ENCODE data around the gene TLL2. TPM values are rescaled to one million over a fixed set of nuclear protein-coding genes. Genes with fewer than 3 reads are reported as not detected.

The TLL2 gene
- total RNA-seq, 1 experiment from 2014 or later = 9.1 TPM

DNA sequence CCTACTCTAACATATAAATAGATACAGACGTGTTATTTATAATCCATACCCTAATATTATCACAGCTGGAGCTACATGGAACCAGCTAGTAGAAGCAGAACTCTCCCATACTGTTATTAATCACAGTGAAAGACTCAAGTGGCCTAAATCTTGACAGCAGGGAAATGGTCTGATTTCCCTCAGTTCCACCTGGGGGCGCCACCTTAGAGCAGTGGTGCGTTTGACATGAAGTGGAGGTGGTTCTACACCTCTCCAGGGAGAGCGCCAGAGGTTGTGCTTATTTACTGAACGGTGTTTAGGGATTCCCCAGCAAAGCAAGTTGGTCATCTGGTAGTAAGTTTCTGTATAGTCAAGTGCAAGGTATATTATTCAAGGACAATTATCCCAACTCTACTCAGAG, 191.9 kb downstream of the TLL2 start:
- H3K4me1 Mint-ChIP-seq = peaks cover 20% of the 10 kb centered on the region
- no peak overlapping the region for H3K4me3 Mint-ChIP-seq
- H3K27me3 Mint-ChIP-seq (ENCODE audit: low read depth) = no peaks in the 10 kb centered on the region
- DNase-seq (ENCODE audit: low spot score) (peak; percentile 63), ATAC-seq (peak; percentile 93)
- no peaks in the 10 kb centered on the region for H3K36me3 Mint-ChIP-seq
- TF ChIP-seq, protein P1, sequence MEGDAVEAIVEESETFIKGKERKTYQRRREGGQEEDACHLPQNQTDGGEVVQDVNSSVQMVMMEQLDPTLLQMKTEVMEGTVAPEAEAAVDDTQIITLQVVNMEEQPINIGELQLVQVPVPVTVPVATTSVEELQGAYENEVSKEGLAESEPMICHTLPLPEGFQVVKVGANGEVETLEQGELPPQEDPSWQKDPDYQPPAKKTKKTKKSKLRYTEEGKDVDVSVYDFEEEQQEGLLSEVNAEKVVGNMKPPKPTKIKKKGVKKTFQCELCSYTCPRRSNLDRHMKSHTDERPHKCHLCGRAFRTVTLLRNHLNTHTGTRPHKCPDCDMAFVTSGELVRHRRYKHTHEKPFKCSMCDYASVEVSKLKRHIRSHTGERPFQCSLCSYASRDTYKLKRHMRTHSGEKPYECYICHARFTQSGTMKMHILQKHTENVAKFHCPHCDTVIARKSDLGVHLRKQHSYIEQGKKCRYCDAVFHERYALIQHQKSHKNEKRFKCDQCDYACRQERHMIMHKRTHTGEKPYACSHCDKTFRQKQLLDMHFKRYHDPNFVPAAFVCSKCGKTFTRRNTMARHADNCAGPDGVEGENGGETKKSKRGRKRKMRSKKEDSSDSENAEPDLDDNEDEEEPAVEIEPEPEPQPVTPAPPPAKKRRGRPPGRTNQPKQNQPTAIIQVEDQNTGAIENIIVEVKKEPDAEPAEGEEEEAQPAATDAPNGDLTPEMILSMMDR (IDR thresholded peaks at IDR 0.05) = peak; percentile 39; the same call in 1 of the 2 replicates
- TF ChIP-seq, protein P2, sequence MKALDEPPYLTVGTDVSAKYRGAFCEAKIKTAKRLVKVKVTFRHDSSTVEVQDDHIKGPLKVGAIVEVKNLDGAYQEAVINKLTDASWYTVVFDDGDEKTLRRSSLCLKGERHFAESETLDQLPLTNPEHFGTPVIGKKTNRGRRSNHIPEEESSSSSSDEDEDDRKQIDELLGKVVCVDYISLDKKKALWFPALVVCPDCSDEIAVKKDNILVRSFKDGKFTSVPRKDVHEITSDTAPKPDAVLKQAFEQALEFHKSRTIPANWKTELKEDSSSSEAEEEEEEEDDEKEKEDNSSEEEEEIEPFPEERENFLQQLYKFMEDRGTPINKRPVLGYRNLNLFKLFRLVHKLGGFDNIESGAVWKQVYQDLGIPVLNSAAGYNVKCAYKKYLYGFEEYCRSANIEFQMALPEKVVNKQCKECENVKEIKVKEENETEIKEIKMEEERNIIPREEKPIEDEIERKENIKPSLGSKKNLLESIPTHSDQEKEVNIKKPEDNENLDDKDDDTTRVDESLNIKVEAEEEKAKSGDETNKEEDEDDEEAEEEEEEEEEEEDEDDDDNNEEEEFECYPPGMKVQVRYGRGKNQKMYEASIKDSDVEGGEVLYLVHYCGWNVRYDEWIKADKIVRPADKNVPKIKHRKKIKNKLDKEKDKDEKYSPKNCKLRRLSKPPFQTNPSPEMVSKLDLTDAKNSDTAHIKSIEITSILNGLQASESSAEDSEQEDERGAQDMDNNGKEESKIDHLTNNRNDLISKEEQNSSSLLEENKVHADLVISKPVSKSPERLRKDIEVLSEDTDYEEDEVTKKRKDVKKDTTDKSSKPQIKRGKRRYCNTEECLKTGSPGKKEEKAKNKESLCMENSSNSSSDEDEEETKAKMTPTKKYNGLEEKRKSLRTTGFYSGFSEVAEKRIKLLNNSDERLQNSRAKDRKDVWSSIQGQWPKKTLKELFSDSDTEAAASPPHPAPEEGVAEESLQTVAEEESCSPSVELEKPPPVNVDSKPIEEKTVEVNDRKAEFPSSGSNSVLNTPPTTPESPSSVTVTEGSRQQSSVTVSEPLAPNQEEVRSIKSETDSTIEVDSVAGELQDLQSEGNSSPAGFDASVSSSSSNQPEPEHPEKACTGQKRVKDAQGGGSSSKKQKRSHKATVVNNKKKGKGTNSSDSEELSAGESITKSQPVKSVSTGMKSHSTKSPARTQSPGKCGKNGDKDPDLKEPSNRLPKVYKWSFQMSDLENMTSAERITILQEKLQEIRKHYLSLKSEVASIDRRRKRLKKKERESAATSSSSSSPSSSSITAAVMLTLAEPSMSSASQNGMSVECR (CRISPR knock-in tag; IDR thresholded peaks at IDR 0.05; ENCODE audit: borderline replicate concordance) = no peak
- no peaks in the 10 kb centered on the region for H3K9me3 Mint-ChIP-seq
- ChIA-PET CTCF (interaction anchor here (0.6 to 5.4 kb wide), 8 partner anchors 8 to 92 kb away, joined by 3 to 49 read pairs (median 4); no protein-coding TSS in a partner anchor), POLR2A (no interaction called here)
- no peak overlapping the region for H3K27ac Mint-ChIP-seq

DNA sequence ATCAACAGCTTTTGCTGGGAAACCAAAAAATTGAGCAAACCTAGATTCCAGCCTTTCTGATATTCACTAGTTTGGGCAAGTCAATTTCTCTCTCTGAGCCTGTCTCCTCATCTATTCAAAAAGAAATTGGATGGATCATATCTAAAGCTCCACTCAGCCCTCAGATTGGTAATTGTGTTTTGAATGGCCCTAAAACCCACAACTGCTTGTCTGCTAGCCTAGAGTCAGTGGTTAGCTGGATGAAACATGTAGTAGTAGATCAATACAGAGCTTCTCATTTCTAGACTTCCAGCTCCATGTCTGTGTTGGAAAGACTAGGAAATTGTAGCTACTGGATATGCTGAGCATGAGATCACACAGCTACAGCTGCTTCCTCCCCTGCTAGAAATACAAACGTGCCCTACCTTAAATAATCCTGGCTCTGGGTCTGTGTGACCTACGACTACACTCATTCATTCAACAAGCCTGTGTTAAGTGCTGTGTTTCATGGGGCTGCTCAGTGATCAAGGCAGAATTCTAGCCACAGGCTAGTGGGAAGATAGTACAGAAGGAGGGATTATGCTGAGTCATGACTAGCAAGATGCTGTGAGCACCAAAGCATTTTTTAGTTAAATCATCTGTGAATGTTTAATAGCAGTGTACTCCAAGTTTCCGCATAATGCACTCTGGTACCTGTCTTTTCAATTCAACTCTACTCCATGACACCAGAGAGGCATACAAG, 193.8 kb downstream of the TLL2 start:
- H3K4me1 Mint-ChIP-seq = peaks cover 34% of the 10 kb centered on the region
- CTCF ChIA-PET = interaction anchor here (0.5 to 2.1 kb wide), 8 partner anchors 10 to 303 kb away, joined by 3 to 6 read pairs (median 3); no protein-coding TSS in a partner anchor
- ATAC-seq = no peak
- no peaks in the 10 kb centered on the region for H3K9me3 Mint-ChIP-seq
- DNase-seq (ENCODE audit: low spot score) = no peak
- no peak overlapping the region for H3K4me3 Mint-ChIP-seq
- H3K27me3 Mint-ChIP-seq (ENCODE audit: low read depth) = no peaks in the 10 kb centered on the region
- no peak overlapping the region for H3K27ac Mint-ChIP-seq
- H3K36me3 Mint-ChIP-seq = no peaks in the 10 kb centered on the region
- POLR2A ChIA-PET = no interaction called here
- TF ChIP-seq ZNF671 (CRISPR knock-in tag; IDR thresholded peaks at IDR 0.05) (no peak), JUN (CRISPR knock-in tag; IDR thresholded peaks at IDR 0.05) (no peak), ZNF396 (CRISPR knock-in tag; IDR thresholded peaks at IDR 0.05; ENCODE audit: borderline replicate concordance) (no peak)

DNA sequence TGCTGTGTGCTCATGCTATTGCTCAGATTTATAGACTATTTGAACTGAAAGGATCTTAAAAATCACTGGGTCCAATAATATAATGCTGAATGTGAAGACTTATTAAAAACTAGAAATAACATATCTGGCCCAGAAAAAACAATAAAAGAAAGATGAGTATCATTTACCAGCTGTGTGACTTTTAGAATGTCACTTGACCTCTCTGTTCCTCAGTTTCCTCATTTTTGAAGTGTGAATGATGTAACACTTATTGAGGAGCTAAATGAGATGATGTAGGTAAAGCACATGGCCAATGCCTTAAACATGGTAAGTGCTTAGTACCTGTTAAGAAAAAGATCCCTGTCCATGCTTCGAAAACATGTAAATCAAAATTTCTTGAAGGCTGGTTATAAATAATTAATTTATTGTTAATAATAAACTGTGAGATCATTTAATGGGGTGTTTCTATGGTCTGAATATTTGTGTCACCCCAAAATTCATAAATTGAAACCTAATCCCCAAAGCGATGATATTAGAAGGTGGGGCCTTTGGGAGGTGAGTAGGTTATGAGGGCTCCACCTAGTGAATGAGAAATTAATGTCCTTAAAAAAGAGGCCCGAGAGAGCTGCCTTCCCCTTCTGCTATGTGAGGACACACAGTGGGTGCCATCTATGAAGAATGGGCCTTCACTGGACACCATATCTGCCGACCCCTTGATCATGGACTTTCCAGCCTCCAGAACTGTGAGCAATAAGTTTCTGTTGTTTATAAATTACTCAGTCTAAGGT, 196.5 kb downstream of the TLL2 start:
- Mint-ChIP-seq H3K4me3 (no peak overlapping the region), H3K27me3 (ENCODE audit: low read depth) (no peaks in the 10 kb centered on the region), H3K4me1 (peaks cover 51% of the 10 kb centered on the region), H3K9me3 (no peaks in the 10 kb centered on the region), H3K27ac (no peak overlapping the region), H3K36me3 (no peaks in the 10 kb centered on the region)
- ATAC-seq (no peak), DNase-seq (ENCODE audit: low spot score) (no peak)
- CTCF ChIA-PET = interaction anchor here (0.6 to 2.7 kb wide), 11 partner anchors 12 to 301 kb away, joined by 3 to 23 read pairs (median 3); partner anchors contain the start of gene BLNK
- POLR2A ChIA-PET = no interaction called here
- TF ChIP-seq KAT7 (CRISPR knock-in tag; IDR thresholded peaks at IDR 0.05; ENCODE audit: borderline replicate concordance) (no peak), CREB1 (CRISPR knock-in tag; IDR thresholded peaks at IDR 0.05) (no peak), TEAD4 (CRISPR knock-in tag; IDR thresholded peaks at IDR 0.05) (no peak), TP53 (CRISPR knock-in tag; IDR thresholded peaks at IDR 0.05) (no peak), NR1H2 (CRISPR knock-in tag; IDR thresholded peaks at IDR 0.05) (no peak), GABPB1 (CRISPR knock-in tag; IDR thresholded peaks at IDR 0.05) (no peak), ZNF317 (CRISPR knock-in tag; IDR thresholded peaks at IDR 0.05; ENCODE audit: borderline replicate concordance, low read depth) (no peak)
- TF ChIP-seq, protein P3, sequence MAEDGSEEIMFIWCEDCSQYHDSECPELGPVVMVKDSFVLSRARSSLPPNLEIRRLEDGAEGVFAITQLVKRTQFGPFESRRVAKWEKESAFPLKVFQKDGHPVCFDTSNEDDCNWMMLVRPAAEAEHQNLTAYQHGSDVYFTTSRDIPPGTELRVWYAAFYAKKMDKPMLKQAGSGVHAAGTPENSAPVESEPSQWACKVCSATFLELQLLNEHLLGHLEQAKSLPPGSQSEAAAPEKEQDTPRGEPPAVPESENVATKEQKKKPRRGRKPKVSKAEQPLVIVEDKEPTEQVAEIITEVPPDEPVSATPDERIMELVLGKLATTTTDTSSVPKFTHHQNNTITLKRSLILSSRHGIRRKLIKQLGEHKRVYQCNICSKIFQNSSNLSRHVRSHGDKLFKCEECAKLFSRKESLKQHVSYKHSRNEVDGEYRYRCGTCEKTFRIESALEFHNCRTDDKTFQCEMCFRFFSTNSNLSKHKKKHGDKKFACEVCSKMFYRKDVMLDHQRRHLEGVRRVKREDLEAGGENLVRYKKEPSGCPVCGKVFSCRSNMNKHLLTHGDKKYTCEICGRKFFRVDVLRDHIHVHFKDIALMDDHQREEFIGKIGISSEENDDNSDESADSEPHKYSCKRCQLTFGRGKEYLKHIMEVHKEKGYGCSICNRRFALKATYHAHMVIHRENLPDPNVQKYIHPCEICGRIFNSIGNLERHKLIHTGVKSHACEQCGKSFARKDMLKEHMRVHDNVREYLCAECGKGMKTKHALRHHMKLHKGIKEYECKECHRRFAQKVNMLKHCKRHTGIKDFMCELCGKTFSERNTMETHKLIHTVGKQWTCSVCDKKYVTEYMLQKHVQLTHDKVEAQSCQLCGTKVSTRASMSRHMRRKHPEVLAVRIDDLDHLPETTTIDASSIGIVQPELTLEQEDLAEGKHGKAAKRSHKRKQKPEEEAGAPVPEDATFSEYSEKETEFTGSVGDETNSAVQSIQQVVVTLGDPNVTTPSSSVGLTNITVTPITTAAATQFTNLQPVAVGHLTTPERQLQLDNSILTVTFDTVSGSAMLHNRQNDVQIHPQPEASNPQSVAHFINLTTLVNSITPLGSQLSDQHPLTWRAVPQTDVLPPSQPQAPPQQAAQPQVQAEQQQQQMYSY (CRISPR knock-in tag; IDR thresholded peaks at IDR 0.05) = no peak
- TF ChIP-seq, protein P4, sequence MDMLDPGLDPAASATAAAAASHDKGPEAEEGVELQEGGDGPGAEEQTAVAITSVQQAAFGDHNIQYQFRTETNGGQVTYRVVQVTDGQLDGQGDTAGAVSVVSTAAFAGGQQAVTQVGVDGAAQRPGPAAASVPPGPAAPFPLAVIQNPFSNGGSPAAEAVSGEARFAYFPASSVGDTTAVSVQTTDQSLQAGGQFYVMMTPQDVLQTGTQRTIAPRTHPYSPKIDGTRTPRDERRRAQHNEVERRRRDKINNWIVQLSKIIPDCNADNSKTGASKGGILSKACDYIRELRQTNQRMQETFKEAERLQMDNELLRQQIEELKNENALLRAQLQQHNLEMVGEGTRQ (CRISPR knock-in tag; IDR thresholded peaks at IDR 0.05) = no peak
- TF ChIP-seq, protein P1 (IDR thresholded peaks at IDR 0.05) = no peak
- TF ChIP-seq, protein P5, sequence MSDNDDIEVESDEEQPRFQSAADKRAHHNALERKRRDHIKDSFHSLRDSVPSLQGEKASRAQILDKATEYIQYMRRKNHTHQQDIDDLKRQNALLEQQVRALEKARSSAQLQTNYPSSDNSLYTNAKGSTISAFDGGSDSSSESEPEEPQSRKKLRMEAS (CRISPR knock-in tag; IDR thresholded peaks at IDR 0.05) = no peak

All from WTC11 (cell line).